ENCODE measurements around the gene DDAH1.

DNA sequence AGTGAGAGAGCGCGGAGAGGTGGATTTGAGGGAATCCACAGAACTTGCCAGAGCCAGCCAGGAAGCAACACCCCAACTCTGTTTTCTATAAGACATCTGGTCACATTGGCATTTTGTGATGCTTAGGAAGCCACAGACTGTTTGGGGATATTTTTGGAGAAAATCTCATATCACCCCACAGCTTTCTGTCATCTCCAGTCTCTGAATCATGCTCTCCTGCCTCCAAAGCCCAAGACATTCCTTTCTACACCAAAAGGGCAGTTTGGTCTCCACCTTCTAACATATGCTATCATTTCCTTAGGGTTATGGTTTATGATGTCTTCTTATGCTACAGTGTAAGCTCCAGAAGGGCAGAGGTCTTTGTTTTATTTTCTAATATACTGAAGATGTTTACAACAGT, 174.1 kb downstream of the DDAH1 start:
- TF ChIP-seq TCF12 (IDR thresholded peaks at IDR 0.05; ENCODE audit: low read depth, low read length): no peak
- TF ChIP-seq MAFK (IDR thresholded peaks at IDR 0.05; ENCODE audit: low read depth, low read length): no peak
- no peak for TF ChIP-seq ATF3 (IDR thresholded peaks at IDR 0.05; ENCODE audit: insufficient read depth, low read depth, low read length)
- TF ChIP-seq CTCF (IDR thresholded peaks at IDR 0.05; ENCODE audit: control extremely low read depth in 1 of 3, insufficient read depth in 1 of 3, low read depth in 1 of 3, low read length in 3 of 3): no peak
- no peak for TF ChIP-seq HDAC2 (IDR thresholded peaks at IDR 0.05; ENCODE audit: borderline replicate concordance in 1 of 2, low read depth in 2 of 2, low read length in 2 of 2)
- TF ChIP-seq POLR2A (IDR thresholded peaks at IDR 0.05; ENCODE audit: control extremely low read depth in 1 of 2, low read depth in 2 of 2, low read length in 2 of 2): no peak
- no peak for TF ChIP-seq SP1 (IDR thresholded peaks at IDR 0.05; ENCODE audit: low read depth, low read length)
- no peak for TF ChIP-seq CREB1 (IDR thresholded peaks at IDR 0.05)
- TF ChIP-seq GTF2F1 (IDR thresholded peaks at IDR 0.05; ENCODE audit: borderline replicate concordance, low read depth, low read length): no peak
- TF ChIP-seq CEBPB (IDR thresholded peaks at IDR 0.05; ENCODE audit: low read depth, low read length): no peak
- no peak for TF ChIP-seq SP4 (IDR thresholded peaks at IDR 0.05; ENCODE audit: low read length)
- no peak for TF ChIP-seq ZNF274 (IDR thresholded peaks at IDR 0.05; ENCODE audit: borderline replicate concordance, extremely low read depth, low read length)
- no peak for TF ChIP-seq SIN3A (conservative IDR thresholded peaks at IDR 0.05 in 1 of 2, IDR thresholded peaks at IDR 0.05 in 1 of 2; ENCODE audit: low read depth in 1 of 2, low read length in 2 of 2)
